ENCODE results near the gene LKAAEAR1. TPM values are rescaled to one million over a fixed set of nuclear protein-coding genes. Genes with fewer than 3 reads are reported as not detected.

The LKAAEAR1 gene
- total and polyA plus RNA-seq, 2 of the 13 experiments (the other 11 are each of a cell fraction or from before 2014, with no cell fraction given): not detected

- no peak for TF ChIP-seq ZNF639 (CRISPR knock-in tag; conservative IDR thresholded peaks at IDR 0.05)
- TF ChIP-seq NFE2L1 (CRISPR knock-in tag; IDR thresholded peaks at IDR 0.05; ENCODE audit: borderline replicate concordance): no peak
- no peak for TF ChIP-seq CHCHD3 (CRISPR knock-in tag; IDR thresholded peaks at IDR 0.05)
- TF ChIP-seq PAXIP1 (CRISPR knock-in tag; conservative IDR thresholded peaks at IDR 0.05): peak; percentile 9; the same call in 1 of the 2 replicates
- TF ChIP-seq ZNF225 (CRISPR knock-in tag; IDR thresholded peaks at IDR 0.05): 0 out of 2 replicates have a peak, but pooled peaks have one; percentile 16
- no peak for TF ChIP-seq SYNCRIP (IDR thresholded peaks at IDR 0.05; ENCODE audit: insufficient read depth, low read depth, low read length)
- TF ChIP-seq ZNF572 (CRISPR knock-in tag; IDR thresholded peaks at IDR 0.05): no peak
- peak; percentile 29; the same call in 1 of the 2 replicates for TF ChIP-seq DRAP1 (CRISPR knock-in tag; IDR thresholded peaks at IDR 0.05)
- TF ChIP-seq IRF2 (CRISPR knock-in tag; IDR thresholded peaks at IDR 0.05): no peak
- no peak for TF ChIP-seq ZNF335 (CRISPR knock-in tag; IDR thresholded peaks at IDR 0.05)
- 0 out of 2 replicates have a peak, but pooled peaks have one; percentile 68 for TF ChIP-seq ZNF749 (CRISPR knock-in tag; IDR thresholded peaks at IDR 0.05; ENCODE audit: borderline replicate concordance)
- TF ChIP-seq ZNF670 (CRISPR knock-in tag; IDR thresholded peaks at IDR 0.05; ENCODE audit: borderline replicate concordance): no peak
- no peak for TF ChIP-seq PBX3 (CRISPR knock-in tag; IDR thresholded peaks at IDR 0.05; ENCODE audit: borderline replicate concordance)
- TF ChIP-seq ZNF580 (CRISPR knock-in tag; IDR thresholded peaks at IDR 0.05; ENCODE audit: borderline replicate concordance, low read depth): no peak
- no peak for TF ChIP-seq SIN3B (IDR thresholded peaks at IDR 0.05; ENCODE audit: low read length)
- TF ChIP-seq IRX3 (CRISPR knock-in tag; IDR thresholded peaks at IDR 0.05; ENCODE audit: borderline replicate concordance, low read depth): no peak
- TF ChIP-seq ZNF256 (CRISPR knock-in tag; conservative IDR thresholded peaks at IDR 0.05): no peak
- no peak for TF ChIP-seq ZNF557 (CRISPR knock-in tag; IDR thresholded peaks at IDR 0.05)
- no peak for TF ChIP-seq ZBTB20 (CRISPR knock-in tag; IDR thresholded peaks at IDR 0.05; ENCODE audit: borderline replicate concordance, low read depth)
- TF ChIP-seq ZNF205 (CRISPR knock-in tag; IDR thresholded peaks at IDR 0.05): no peak
- TF ChIP-seq MEIS1 (CRISPR knock-in tag; IDR thresholded peaks at IDR 0.05; ENCODE audit: borderline replicate concordance): no peak
Observed at GRCh38 chr20:64039293-64040160, 44.7 kb downstream of the LKAAEAR1 start (continued).

All from HepG2 (cell line).